Lung (tissue), 12 donors: ENCODE data around the gene SYNGR1. TPM values are rescaled to one million over a fixed set of nuclear protein-coding genes. Genes with fewer than 3 reads are reported as not detected.

Source experiments
- ATAC-seq: fragments of 200-7000 bp; cut with Tn5 transposase; one replicate; pipeline ENCODE4 v1.9.1; 2020; ENCODE audit warnings: moderate number of reproducible peaks; ENCODE audit not compliant: insufficient read depth, low FRiP score
- DNase-seq, 3 donors: peaks; one replicate each; pipeline ENCODE4 v3.0.0-alpha.2; 2013 to 2017
- H3K27ac ChIP-seq, 2 donors: one replicate each; pipeline ENCODE4 v1.5.1; 2013; ENCODE audit warnings: mild to moderate bottlenecking in 2 of 2, moderate library complexity in 2 of 2, control low read depth in 1 of 2, inconsistent platforms in 1 of 2, low read depth in 1 of 2, low read length in 1 of 2
- H3K27me3 ChIP-seq, 3 donors: one replicate each; pipeline ENCODE4 v1.5.1; 2013; ENCODE audit warnings: low read length in 2 of 3; ENCODE audit not compliant: control insufficient read depth in 3 of 3, insufficient read depth in 3 of 3
- H3K36me3 ChIP-seq, 4 donors: one replicate each; pipeline ENCODE4 v1.5.1; 2013; ENCODE audit warnings: low read length in 4 of 4, mild to moderate bottlenecking in 1 of 4, moderate library complexity in 1 of 4; ENCODE audit not compliant: control insufficient read depth in 4 of 4, insufficient read depth in 4 of 4
- H3K4me1 ChIP-seq, 5 donors: one replicate each; pipeline ENCODE4 v1.5.1; 2013; ENCODE audit warnings: low read length in 5 of 5, mild to moderate bottlenecking in 2 of 5, moderate library complexity in 1 of 5; ENCODE audit not compliant: control insufficient read depth in 5 of 5, insufficient read depth in 5 of 5
- H3K4me3 ChIP-seq: one replicate; pipeline ENCODE4 v1.5.1; 2013; ENCODE audit warnings: mild to moderate bottlenecking, control low read depth, moderate library complexity
- H3K9ac ChIP-seq, 2 donors: one replicate each; pipeline ENCODE4 v1.5.1; 2013; ENCODE audit warnings: low read length in 2 of 2, control low read depth in 1 of 2; ENCODE audit not compliant: insufficient read depth in 1 of 2
- H3K9me3 ChIP-seq, 4 donors: one replicate each; pipeline ENCODE4 v1.5.1; 2013; ENCODE audit warnings: low read length in 3 of 4, mild to moderate bottlenecking in 1 of 4, moderate library complexity in 1 of 4; ENCODE audit not compliant: control insufficient read depth in 4 of 4, insufficient read depth in 3 of 4
- WGBS, 2 donors: extraction: QIAGEN DNeasy Blood & Tissue Kit; methylation state at CpG; one replicate each; pipeline ENCODE4 v1.1.7; 2013; 5-methylcytosine and 5-hydroxymethylcytosine counted together
- polyA plus RNA-seq, 2 donors: library from polyadenylated mRNA; stranded (reverse); fragments of 200-250 nt; gene quantifications; one replicate each; pipeline ENCODE4 v1.2.1, GENCODE V29; 2013
- total RNA-seq, 2 donors: library from RNA; depleted of rRNA in 1 of 2; stranded (reverse); fragments of >200 nt in 1 of 2; gene quantifications; one replicate each; pipeline ENCODE4 v1.2.1, GENCODE V29; 2014 to 2021
- TF ChIP-seq, protein P1 (sequence below): IDR thresholded peaks from 2 replicates; pipeline ENCODE4 v1.5.1; 2012; ENCODE audit warnings: mild to moderate bottlenecking; ENCODE audit errors: control extremely low read depth, extremely low read depth
- donor health status: control.
- donor health status: control.
- donor health status: Bipolar disorder and iron deficiency.
- donor health status: healthy.
- donor health status: DM: yes; HTN: yes; CAD: no.

The SYNGR1 gene
- total and polyA plus RNA-seq, 4 donors, result 3.5 to 13.3 (median 5.5) TPM

DNA sequence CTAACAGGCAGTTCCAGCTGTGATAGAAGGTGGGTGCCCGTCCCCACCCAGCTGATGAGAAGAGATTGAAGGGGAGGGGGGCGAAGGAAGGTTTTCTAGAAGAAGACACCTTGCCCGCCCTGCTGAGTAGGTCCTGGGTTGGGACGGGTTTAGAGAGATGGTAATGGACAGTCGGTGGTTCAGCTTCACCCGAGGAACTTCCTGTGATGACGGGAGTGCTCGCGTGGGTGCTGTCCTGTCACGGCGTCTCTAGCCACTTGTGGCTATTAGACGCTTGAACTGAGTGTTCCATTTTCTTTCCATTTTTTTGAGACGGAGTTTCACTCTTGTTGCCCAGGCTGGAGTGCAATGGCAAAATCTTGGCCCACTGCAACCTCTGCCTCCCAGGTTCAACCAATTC, 79.4 kb downstream of the SYNGR1 start:
- peaks cover 8 to 54% (median 33%) of the 10 kb centered on the region in 4 donors for H3K36me3 ChIP-seq
- ATAC-seq (no peak), DNase-seq (no peak)
- no peak overlapping the region for H3K27ac ChIP-seq
- H3K9me3 ChIP-seq, result no peaks in the 10 kb centered on the region
- H3K4me1 ChIP-seq, result peaks cover 0 to 10% (median 8%) of the 10 kb centered on the region in 5 donors
- H3K4me3 ChIP-seq, result no peak overlapping the region
- WGBS, 2 donors, result 89% methylated on average over 13 of the region's 13 CpGs
- H3K27me3 ChIP-seq, result no peaks in the 10 kb centered on the region
- TF ChIP-seq, protein P1, sequence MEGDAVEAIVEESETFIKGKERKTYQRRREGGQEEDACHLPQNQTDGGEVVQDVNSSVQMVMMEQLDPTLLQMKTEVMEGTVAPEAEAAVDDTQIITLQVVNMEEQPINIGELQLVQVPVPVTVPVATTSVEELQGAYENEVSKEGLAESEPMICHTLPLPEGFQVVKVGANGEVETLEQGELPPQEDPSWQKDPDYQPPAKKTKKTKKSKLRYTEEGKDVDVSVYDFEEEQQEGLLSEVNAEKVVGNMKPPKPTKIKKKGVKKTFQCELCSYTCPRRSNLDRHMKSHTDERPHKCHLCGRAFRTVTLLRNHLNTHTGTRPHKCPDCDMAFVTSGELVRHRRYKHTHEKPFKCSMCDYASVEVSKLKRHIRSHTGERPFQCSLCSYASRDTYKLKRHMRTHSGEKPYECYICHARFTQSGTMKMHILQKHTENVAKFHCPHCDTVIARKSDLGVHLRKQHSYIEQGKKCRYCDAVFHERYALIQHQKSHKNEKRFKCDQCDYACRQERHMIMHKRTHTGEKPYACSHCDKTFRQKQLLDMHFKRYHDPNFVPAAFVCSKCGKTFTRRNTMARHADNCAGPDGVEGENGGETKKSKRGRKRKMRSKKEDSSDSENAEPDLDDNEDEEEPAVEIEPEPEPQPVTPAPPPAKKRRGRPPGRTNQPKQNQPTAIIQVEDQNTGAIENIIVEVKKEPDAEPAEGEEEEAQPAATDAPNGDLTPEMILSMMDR, result no peak
- H3K9ac ChIP-seq, result no peak overlapping the region

DNA sequence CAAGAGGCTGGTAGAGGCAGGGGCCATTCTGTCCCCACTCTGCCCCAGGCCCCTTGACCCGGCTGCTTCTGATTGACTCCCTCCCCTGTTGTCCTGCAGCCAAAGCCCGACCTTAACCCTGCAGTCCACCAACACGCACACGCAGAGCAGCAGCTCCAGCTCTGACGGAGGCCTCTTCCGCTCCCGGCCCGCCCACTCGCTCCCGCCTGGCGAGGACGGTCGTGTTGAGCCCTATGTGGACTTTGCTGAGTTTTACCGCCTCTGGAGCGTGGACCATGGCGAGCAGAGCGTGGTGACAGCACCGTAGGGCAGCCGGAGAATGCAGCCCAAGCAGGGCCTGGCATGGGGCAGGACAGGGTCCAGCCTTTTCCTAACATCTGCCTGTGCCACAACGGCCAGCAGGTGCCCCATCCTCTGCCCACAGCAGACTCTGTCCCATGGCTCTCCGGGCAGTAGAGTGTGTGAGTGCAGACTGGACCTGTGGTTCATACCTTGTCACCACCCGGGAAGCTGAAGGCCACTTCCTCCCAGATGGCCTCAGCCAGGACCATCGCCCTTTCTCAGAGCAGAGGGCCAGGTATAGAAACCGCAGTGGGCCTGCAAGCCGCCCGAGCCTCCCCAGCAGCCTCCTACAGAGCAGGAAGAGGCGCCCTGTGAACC, 80.3 kb downstream of the SYNGR1 start:
- peak overlapping the region in 1 of 2 donors; percentile 16 for H3K27ac ChIP-seq
- H3K36me3 ChIP-seq, result peaks cover 8 to 54% (median 30%) of the 10 kb centered on the region in 4 donors
- WGBS, 2 donors, result 93 to 97% methylated on average over 27 of the region's 27 CpGs
- no peak for ATAC-seq
- H3K9ac ChIP-seq, result no peak overlapping the region
- no peak for DNase-seq
- peaks cover 0 to 10% (median 8%) of the 10 kb centered on the region in 5 donors for H3K4me1 ChIP-seq
- no peak overlapping the region for H3K4me3 ChIP-seq
- no peaks in the 10 kb centered on the region for H3K27me3 ChIP-seq
- H3K9me3 ChIP-seq, result no peaks in the 10 kb centered on the region
- TF ChIP-seq, protein P1, result no peak

DNA sequence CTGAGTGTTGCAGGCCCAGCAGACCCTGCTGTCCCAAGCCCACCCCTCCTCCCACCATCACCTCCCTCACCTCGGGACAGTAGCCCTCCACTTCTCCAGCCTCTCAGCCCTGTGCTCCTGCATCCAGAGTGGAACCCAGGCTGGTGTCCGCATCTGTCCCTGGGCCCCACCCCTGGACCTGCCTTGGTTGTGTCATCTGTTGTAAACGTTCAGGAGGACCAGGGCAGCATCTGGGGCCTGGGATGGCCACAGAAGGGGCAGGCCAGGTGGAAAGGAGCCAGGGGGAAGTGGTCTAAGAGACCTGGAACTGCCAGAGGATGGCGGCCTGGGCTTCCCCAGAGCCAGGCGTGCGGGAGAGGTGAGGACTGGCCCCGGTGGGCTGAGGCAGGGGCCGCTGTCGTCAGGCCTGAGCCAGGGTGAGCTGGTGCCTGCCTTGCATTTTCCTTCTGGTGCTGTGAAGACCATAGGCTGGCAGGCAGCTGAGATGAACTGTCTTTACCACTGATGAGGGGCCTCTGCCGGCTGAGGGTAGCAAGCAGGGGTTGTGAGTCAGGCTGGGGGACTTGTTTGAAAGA, 80.9 kb downstream of the SYNGR1 start:
- no peak overlapping the region for H3K4me3 ChIP-seq
- TF ChIP-seq, protein P1, result no peak
- peak overlapping the region; percentile 87 to 90 for H3K27ac ChIP-seq
- peaks cover 0 to 10% (median 8%) of the 10 kb centered on the region in 5 donors for H3K4me1 ChIP-seq
- no peak for DNase-seq
- no peaks in the 10 kb centered on the region for H3K27me3 ChIP-seq
- peaks cover 8 to 54% (median 30%) of the 10 kb centered on the region in 4 donors for H3K36me3 ChIP-seq
- WGBS, 2 donors, result 78 to 79% methylated on average over 10 of the region's 10 CpGs
- ATAC-seq, result no peak
- H3K9ac ChIP-seq, result no peak overlapping the region
- H3K9me3 ChIP-seq, result no peaks in the 10 kb centered on the region
